AG09309 (cell line): ENCODE data around the gene CSNK1A1.
"Not testable (repeated sequence)": the region's sequence is repeated elsewhere in the genome, so short reads cannot be mapped to it uniquely, and the experiment has no call there.

Experiments used
- DNase-seq: peaks from one replicate; pipeline ENCODE4 v3.0.0-alpha.2; 2010; ENCODE audit warnings: low read depth
- H3K4me3 ChIP-seq: 2 replicates; pipeline ENCODE4 v1.5.1; 2011; ENCODE audit warnings: mild to moderate bottlenecking, low read depth, low read length, moderate library complexity; ENCODE audit not compliant: control insufficient read depth
- CTCF ChIP-seq: IDR thresholded peaks from 2 replicates; pipeline ENCODE4 v1.5.1; 2011; ENCODE audit warnings: mild to moderate bottlenecking, low read depth, low read length, inconsistent platforms; ENCODE audit not compliant: insufficient read depth, control insufficient read depth; ENCODE audit errors: missing control alignments

Gene CSNK1A1

GRCh38 chr5:149572576-149573231, 21.5 kb upstream of the CSNK1A1 start:
- no peak for DNase-seq
- no peak overlapping the region for H3K4me3 ChIP-seq
- no peak for TF ChIP-seq CTCF

GRCh38 chr5:149572170-149572569, 20.9 kb upstream of the CSNK1A1 start:
- no peak for DNase-seq
- no peak for TF ChIP-seq CTCF
- H3K4me3 ChIP-seq, result no peak overlapping the region

- no peak overlapping the region for H3K4me3 ChIP-seq
- no peak for DNase-seq
- no peak for TF ChIP-seq CTCF
Measured at GRCh38 chr5:149567226-149567625, 16.0 kb upstream of the CSNK1A1 start.

DNA sequence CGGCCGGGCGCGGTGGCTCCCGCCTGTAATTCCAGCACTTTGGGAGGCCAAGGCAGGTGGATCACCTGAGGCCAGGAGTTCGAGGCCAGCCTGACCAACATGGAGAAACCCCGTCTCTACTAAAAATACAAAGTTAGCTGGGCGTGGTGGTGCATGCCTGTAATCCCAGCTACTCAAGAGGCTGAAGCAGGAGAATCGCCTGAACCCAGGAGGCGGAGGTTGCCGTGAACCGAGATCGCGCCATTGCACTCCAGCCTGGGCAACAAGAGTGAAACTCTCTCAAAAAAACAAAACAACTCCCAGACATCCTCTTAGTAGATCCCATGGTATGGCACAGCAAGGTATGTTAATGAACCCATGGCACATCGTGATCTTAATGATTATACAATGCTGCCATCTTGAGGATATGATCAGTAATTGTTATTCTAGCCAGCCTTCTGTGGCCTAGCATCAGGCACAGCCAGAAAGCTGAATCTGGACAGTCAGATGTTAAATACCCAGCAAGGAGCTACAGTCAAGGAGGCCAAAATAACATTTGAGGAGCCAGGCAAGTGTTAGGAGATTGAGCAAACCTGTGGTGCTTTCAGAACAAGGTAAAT, 13.4 kb upstream of the CSNK1A1 start:
- not testable (repeated sequence) for H3K4me3 ChIP-seq
- TF ChIP-seq CTCF, result peak; percentile 48

GRCh38 chr5:149563466-149563865, 12.2 kb upstream of the CSNK1A1 start:
- H3K4me3 ChIP-seq, result no peak overlapping the region
- no peak for TF ChIP-seq CTCF
- DNase-seq, result no peak

More for the DNA sequence above, 13.4 kb upstream of the CSNK1A1 start:
- DNase-seq, result peak; percentile 56

GRCh38 chr5:149561848-149562247, 10.6 kb upstream of the CSNK1A1 start:
- no peak for TF ChIP-seq CTCF
- no peak overlapping the region for H3K4me3 ChIP-seq
- DNase-seq, result peak; percentile 85
